Measurements from ENCODE around the gene PACRG. TPM values are rescaled to one million over a fixed set of nuclear protein-coding genes. Genes with fewer than 3 reads are reported as not detected.

The PACRG gene
- polyA plus RNA-seq, 12 donors, result 1.5 to 4.3 (median 2.0) TPM; not detected in 2

GRCh38 chr6:163287626-163288025 is 559.9 kb downstream of the PACRG start:
- DNase-seq, result no peak

- DNase-seq, result no peak
These were observed 560.3 kb downstream of the PACRG start for GRCh38 chr6:163288066-163288465.

- DNase-seq, result no peak
These were observed 561.1 kb downstream of the PACRG start for GRCh38 chr6:163288915-163289314.

DNA sequence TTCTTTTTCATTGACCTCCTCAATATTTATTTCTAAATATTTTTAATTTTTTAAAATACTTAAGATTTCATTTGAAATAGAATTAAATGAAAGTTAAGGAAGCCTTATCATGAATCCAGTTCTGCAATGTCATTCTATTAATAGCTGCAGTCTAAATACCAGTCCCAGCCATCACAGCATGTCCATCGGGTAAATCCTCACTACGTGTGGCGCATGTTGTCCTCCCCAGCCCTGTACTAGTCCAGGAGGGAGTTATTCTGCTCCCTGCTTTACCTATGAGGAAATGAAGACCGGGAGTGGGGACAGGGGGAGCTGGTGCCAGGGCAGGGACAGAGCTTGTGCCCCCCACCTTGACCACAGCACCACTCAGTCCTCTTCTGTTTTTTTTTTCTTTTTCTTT is 561.7 kb downstream of the PACRG start:
- DNase-seq, result no peak

DNA sequence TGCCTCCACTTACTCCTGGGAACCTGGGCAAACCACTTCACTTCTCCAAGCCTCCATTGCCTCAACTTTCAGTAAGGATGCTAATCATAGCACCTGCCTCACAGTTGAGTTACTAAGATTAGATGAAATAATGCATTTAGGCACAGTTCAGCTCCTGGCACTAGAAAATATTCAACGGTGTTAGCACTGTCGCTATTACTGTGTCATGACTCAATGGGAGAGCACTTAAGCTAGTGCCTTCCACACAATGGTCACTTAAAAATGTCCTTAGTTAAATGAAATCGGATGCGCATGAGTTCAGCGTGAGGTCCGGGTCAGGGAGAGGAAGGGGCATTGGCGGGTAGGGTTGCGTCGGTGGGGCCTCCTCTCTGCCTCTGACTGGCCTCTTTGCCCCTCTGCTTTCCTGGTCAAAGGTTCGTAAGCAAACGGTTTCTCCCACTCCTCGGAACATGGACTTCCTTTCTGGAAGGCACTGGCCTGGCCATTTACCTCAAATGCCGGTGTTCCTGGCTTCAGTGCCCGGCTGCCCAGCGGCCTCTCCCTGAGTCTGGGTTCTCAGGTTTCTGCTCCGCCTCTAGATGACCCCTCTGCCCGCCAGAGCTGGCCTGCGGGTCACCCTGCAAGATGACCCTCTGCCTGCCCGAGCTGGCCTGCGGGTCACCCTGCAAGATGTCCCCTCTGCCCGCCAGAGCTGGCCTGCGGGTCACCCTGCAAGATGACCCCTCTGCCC is 562.9 kb downstream of the PACRG start:
- DNase-seq, result no peak

DNA sequence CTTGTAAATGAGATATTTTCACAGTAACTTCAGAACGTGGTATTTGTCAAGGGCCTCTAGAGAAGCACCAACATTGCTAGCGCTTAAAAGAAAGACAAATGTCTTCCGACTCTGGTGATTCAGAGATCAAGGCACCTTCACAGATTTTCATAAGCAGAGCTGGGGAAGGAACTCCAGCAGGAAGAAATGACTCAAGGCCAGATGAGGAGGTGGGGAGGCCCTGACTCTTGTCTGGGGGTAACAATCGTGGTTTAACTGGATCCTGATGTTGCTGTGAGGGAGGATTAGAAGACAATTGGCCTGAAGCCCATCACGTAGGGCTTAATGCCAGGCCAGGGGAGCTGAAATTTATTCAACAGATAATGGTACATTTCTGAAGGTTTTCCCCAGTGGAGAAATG is 563.8 kb downstream of the PACRG start:
- DNase-seq, result no peak

- DNase-seq, result no peak
These were observed 565.5 kb downstream of the PACRG start for GRCh38 chr6:163293286-163293685.

DNA sequence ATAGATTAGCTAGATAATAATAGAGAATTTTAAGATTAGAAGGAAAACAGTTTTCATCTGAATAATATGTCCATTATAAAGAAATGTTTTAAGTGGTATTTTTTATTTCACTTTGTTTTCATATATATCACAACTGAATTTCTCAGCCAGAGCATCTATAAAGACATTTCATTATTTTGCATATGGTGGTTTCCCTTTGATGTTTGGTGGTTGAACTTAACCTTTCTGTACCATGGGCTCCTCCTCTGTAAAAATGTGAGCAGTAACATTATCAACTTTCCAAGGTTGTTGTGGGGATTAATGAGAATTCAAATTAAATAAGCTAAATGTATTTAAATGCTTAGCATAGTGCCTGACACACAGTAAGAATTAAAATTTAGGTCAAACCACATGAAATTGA is 567.0 kb downstream of the PACRG start:
- DNase-seq, result no peak

GRCh38 chr6:163296835-163297519 is 569.2 kb downstream of the PACRG start:
- no peak for DNase-seq

DNA sequence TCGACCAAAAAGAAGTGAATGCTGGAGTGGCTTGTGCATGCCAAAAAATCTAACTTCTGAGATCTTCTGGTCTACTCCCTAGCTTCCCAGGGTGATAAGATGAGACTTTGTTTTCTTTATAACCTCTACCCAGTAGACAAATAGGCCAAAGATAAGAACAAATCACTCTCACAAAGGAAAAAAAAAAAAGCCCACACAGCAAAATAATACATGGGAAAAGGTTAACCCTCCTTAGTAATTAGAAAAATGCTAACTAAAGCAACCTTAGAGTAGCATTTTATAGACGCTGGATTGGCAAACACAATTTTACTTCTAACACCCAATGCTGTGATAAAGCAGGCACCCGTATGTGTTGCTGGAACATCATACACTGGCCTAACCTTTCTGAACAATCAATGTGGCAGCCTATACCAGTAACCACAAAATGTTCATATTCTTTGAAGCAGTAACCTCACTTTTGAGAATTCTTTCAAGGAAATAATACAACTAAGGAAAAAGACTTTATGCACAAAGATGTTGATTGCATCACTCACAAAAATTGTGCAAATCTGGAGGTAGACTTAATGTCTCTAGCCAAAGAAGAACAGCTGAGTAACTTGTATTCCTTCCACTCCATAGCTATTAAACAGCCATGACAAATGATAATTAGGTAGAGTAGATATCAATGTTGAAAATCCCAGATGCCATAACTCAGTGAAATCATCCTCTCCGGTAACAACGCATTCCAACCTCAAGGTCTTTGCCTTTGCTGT is 570.5 kb downstream of the PACRG start:
- DNase-seq, result no peak

GRCh38 chr6:163300838-163301237 is 573.1 kb downstream of the PACRG start:
- no peak for DNase-seq

DNA sequence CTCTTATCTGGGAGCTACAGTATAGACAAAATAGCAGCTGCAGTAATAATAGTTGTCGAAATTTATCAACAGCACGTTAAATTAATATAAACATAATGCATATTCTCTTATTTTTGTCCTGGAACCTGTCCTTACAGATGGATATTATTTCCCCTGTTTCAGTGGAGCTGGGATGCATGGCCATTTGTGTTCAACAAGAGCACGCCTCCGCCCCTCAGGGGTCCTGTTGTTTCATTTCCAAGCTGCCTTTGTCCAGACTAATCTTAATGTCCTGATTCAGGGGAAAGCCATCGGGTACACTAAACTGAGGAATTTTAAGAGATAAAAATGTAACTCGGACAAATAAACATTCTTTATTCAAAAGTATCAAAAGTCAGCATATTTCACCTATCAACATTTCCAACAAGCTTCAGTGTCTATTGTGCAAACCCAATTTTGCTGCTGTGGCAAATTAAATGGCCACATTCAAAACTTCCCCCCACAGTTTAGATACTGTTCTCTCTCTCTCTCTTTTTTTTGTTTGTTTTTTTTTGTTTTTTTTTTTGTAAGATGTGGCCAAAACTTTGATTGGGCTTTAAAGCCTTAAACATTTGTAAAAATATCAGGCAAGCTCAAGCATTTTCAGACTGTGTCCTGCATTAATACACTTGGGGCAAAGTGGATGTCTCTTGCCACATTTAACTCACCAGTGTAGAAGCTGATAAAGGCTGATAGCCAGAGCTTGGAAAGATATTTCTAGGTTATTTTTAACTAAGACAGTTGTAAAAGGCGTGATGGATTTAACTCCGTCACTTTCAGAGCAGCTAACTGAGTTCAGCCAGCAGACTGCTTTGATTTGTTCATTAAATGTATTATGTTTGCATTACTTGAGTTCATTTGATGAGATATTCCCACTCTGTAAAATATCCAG is 574.2 kb downstream of the PACRG start:
- no peak for DNase-seq

DNA sequence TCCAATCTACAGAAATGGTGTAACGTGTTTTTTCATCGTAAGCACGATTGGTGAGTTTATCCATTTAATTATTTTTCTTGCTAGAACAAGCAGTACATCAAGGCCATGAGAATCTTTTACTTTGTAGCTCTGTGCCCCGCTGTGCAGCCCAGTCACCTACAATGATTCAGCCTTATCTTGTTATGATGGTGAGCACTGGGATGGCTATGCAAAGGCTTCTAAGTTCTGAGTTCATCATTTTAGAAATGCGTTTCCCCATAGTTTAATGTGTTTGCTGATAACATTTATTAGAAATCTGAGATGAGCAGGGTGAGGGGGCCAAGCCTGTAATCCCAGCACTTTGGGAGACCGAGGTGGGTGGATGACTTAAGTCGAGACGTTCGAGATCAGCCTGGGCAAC is 575.0 kb downstream of the PACRG start:
- no peak for DNase-seq

GRCh38 chr6:163306000-163306399 is 578.2 kb downstream of the PACRG start:
- no peak for DNase-seq

DNA sequence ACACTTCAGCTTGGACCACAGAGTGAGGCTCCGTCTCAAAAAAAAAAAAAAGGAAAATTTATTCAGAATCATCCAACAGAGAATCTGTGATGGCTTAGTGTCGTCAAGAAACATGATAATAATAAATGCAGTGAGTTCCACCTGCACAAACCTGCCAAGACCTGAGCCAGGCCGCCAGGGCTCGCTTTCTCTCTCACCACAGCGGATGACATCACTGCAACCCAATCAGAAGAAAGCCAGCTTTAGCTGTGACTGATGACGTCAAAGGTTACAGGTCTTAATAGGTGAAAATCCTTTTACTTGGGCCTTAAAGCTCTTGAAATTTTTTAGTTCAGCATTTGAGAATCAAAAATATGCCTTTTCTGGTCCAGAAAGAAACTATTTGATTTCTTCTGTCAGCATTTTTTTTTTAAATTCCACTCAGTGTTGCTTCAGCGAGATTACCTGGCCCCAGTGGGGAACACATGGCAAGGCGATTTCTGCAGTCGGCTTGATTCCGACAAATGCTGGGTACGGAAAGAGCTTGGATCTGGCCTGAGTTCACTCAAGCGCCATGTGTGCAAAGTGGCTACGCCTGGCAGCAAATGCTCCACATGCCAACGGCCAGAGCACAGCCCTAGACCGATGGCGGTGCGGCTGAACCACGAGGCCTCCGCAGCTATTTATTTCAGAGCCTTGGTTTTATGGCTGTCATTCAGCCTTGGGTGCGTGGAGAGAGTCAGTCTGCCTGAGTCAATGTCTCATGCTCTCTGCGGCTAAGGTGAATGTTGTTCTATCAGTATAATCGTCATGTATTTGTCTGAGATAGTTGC is 581.1 kb downstream of the PACRG start:
- DNase-seq, result no peak

- no peak for DNase-seq
These were observed 581.8 kb downstream of the PACRG start for GRCh38 chr6:163309491-163310026.

- no peak for DNase-seq
These were observed 582.6 kb downstream of the PACRG start for GRCh38 chr6:163310096-163310972.

GRCh38 chr6:163310973-163311383 is 583.2 kb downstream of the PACRG start:
- DNase-seq, result no peak

GRCh38 chr6:163311830-163312229 is 584.1 kb downstream of the PACRG start:
- no peak for DNase-seq

- DNase-seq, result no peak
These were observed 585.8 kb downstream of the PACRG start for GRCh38 chr6:163313566-163313965.
